ENCODE results near the gene AASS.

DNA sequence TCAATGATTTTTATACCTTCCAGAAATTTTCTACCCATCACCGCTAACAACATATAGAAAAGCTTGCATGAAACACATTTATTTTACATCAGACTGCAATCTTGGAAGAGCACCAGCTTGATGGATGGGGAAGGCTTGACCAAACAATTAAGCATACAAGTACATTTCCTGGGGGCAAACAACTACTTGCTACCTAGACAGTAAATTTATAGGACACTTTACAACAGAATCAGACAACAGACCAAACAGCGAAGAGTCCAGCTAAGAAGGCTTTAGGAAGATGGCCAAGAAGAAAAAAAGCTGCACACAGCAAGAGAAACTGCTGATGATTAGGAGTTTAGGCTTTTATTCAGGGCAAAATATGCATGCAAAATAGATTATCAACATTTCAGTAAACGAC lies 8.0 kb downstream of the AASS start:
- no peak for TF ChIP-seq EZH2 (IDR thresholded peaks at IDR 0.05)
- TF ChIP-seq, protein P1, sequence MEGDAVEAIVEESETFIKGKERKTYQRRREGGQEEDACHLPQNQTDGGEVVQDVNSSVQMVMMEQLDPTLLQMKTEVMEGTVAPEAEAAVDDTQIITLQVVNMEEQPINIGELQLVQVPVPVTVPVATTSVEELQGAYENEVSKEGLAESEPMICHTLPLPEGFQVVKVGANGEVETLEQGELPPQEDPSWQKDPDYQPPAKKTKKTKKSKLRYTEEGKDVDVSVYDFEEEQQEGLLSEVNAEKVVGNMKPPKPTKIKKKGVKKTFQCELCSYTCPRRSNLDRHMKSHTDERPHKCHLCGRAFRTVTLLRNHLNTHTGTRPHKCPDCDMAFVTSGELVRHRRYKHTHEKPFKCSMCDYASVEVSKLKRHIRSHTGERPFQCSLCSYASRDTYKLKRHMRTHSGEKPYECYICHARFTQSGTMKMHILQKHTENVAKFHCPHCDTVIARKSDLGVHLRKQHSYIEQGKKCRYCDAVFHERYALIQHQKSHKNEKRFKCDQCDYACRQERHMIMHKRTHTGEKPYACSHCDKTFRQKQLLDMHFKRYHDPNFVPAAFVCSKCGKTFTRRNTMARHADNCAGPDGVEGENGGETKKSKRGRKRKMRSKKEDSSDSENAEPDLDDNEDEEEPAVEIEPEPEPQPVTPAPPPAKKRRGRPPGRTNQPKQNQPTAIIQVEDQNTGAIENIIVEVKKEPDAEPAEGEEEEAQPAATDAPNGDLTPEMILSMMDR (IDR thresholded peaks at IDR 0.05) = no peak
